ENCODE measurements around the gene CCDC89.
"Not testable (repeated sequence)": the region's sequence is repeated elsewhere in the genome, so short reads cannot be mapped to it uniquely, and the experiment has no call there.

The CCDC89 gene

DNA sequence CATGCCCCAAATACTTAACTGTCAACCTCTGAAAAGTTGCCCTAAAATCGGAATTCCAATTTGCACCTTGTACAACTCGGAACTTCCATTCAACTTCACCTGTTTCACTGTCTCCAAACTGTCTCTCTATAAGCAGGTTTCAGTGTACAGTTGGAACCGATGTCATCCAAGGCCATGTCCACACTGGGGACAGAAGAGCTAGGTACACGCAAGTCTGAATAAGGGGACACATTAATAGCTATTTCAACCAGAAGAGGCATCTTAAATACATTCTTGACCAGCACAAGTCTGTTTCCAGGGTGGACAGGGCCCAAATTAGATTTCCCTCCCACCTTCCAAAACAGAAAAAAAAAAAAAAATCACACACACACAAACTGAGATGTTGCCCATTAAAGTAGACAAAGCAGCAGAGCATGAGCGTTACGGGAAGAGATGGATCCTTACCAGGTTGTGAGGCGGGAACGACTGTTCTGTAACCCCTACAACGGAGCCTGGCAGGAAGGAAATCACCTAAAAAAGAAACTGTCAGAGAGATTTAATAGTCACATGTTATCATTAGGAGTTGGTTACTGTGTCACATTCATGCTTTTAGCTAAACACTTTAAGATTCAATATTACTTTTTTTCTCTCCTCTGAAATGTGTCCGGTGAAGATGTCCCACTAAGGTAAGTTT, 22.8 kb downstream of the CCDC89 start:
- Histone ChIP-seq H3K27ac (ENCODE audit: insufficient read depth in 1 of 2, low read depth in 1 of 2, low read length in 2 of 2, poor library complexity in 1 of 2, severe bottlenecking in 2 of 2) (peak overlapping the region; percentile 93 to 98), H3K4me3 (ENCODE audit: control insufficient read depth in 1 of 7, extremely low read depth in 1 of 7, insufficient read depth in 4 of 7, low read depth in 2 of 7, low read length in 6 of 7) (peak overlapping the region in 6 of 7 experiments; percentile 88 to 99 (median 96)), H3K36me3 (ENCODE audit: control insufficient read depth in 4 of 4, insufficient read depth in 4 of 4, low read length in 3 of 4) (peaks cover 2 to 27% (median 12%) of the 10 kb centered on the region in 4 experiments), H3K27me3 (replicated peaks in 2 of 5; ENCODE audit: control insufficient read depth in 4 of 5, insufficient read depth in 5 of 5, low read length in 4 of 5) (no peaks in the 10 kb centered on the region), H3K9me3 (ENCODE audit: control extremely low read depth in 1 of 5, control insufficient read depth in 4 of 5, insufficient read depth in 2 of 5, low read depth in 1 of 5, low read length in 4 of 5) (no peaks in the 10 kb centered on the region), H3K4me1 (ENCODE audit: control extremely low read depth in 1 of 4, control insufficient read depth in 4 of 4, insufficient read depth in 4 of 4, low read length in 3 of 4) (peaks cover 10 to 33% (median 25%) of the 10 kb centered on the region in 4 experiments)
- DNase-seq = peak in 2 of 3 donors; percentile 26 to 33
- POLR2A ChIA-PET = no interaction called here
- CTCF ChIA-PET = interaction anchor here (1.0 to 1.7 kb wide), 6 partner anchors 9 to 36 kb away, joined by 3 to 10 read pairs (median 6); partner anchors contain the start of genes DLG2 and TMEM126A
- 17% methylated on average over 7 of the region's 10 CpGs for WGBS (ENCODE audit: insufficient coverage)

DNA sequence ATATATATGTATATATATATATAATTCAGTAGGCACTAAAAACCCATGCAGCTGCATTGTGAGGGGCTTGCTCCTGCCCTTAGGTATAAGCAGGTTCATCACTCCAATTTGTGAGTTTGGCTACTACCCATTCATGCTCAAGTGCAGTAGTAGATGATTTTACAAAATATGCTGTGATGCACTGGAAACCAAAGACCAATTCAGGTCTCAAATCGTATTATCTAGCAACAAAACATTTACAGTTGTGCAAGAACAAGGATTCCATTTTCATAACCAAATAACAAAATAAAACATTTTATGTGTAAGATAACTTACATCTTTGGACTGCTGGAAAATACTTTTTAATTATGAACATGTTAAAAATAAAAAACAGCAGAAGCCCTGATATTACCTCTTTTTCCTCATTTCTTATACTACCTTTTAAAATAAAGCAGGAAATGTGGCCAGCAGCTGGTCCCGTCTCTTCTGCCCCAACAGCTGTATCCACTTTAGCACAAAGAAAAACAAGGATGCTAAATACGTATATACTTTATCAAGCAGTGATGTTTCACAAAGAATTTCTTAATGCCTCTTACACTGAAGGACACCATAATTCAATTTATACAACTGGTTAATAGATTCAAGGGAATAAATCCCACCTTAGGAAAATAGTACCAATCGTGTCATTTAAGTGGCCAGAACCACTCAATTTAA, 23.9 kb downstream of the CCDC89 start:
- Histone ChIP-seq H3K27me3 (replicated peaks in 2 of 5; ENCODE audit: control insufficient read depth in 4 of 5, insufficient read depth in 5 of 5, low read length in 4 of 5) (no peaks in the 10 kb centered on the region), H3K4me1 (ENCODE audit: control extremely low read depth in 1 of 4, control insufficient read depth in 4 of 4, insufficient read depth in 4 of 4, low read length in 3 of 4) (peaks cover 10 to 33% (median 25%) of the 10 kb centered on the region in 4 experiments), H3K36me3 (ENCODE audit: control insufficient read depth in 4 of 4, insufficient read depth in 4 of 4, low read length in 3 of 4) (peaks cover 3 to 37% (median 19%) of the 10 kb centered on the region in 4 experiments), H3K4me3 (ENCODE audit: control insufficient read depth in 1 of 7, extremely low read depth in 1 of 7, insufficient read depth in 4 of 7, low read depth in 2 of 7, low read length in 6 of 7) (peak overlapping the region in 5 of 7 experiments; percentile 22 to 99 (median 92)), H3K27ac (ENCODE audit: insufficient read depth in 1 of 2, low read depth in 1 of 2, low read length in 2 of 2, poor library complexity in 1 of 2, severe bottlenecking in 2 of 2) (peak overlapping the region in 1 of 2 experiments; percentile 19), H3K9me3 (ENCODE audit: control extremely low read depth in 1 of 5, control insufficient read depth in 4 of 5, insufficient read depth in 2 of 5, low read depth in 1 of 5, low read length in 4 of 5) (no peaks in the 10 kb centered on the region)
- WGBS (ENCODE audit: insufficient coverage) = no CpG with 5 or more reads among the region's 4 CpGs
- ChIA-PET CTCF (no interaction called here), POLR2A (no interaction called here)
- DNase-seq = no peak

DNA sequence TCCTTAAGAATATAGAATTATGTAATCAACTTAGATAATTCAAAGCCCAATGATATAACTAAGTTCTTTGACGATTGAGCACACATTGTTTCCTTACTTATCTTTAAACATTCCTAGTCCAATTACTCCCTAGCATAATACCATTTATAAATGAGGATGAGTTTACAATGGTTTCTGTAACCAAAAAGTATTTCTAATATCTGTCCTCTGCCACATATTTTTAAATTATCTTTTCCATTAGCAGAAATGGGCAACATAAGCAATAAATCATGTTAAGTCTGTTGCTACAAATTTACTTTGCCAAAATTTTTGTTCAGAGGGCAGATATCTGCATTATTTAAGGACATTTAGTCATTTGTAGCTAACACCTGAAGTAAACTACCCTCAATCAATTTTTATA, 27.8 kb downstream of the CCDC89 start:
- Histone ChIP-seq H3K36me3 (ENCODE audit: control insufficient read depth in 4 of 4, insufficient read depth in 4 of 4, low read length in 3 of 4) (peaks cover 11 to 63% (median 29%) of the 10 kb centered on the region in 4 experiments), H3K27ac (ENCODE audit: insufficient read depth in 1 of 2, low read depth in 1 of 2, low read length in 2 of 2, poor library complexity in 1 of 2, severe bottlenecking in 2 of 2) (no peak overlapping the region), H3K27me3 (replicated peaks in 2 of 5; ENCODE audit: control insufficient read depth in 4 of 5, insufficient read depth in 5 of 5, low read length in 4 of 5) (no peaks in the 10 kb centered on the region), H3K9me3 (ENCODE audit: control extremely low read depth in 1 of 5, control insufficient read depth in 4 of 5, insufficient read depth in 2 of 5, low read depth in 1 of 5, low read length in 4 of 5) (no peaks in the 10 kb centered on the region), H3K4me3 (ENCODE audit: control insufficient read depth in 1 of 7, extremely low read depth in 1 of 7, insufficient read depth in 4 of 7, low read depth in 2 of 7, low read length in 6 of 7) (no peak overlapping the region), H3K4me1 (ENCODE audit: control extremely low read depth in 1 of 4, control insufficient read depth in 4 of 4, insufficient read depth in 4 of 4, low read length in 3 of 4) (peaks cover 6 to 34% (median 19%) of the 10 kb centered on the region in 4 experiments)
- POLR2A ChIA-PET = no interaction called here
- no CpG with 5 or more reads among the region's 1 CpG for WGBS (ENCODE audit: insufficient coverage)
- no peak for DNase-seq
- CTCF ChIA-PET = interaction anchor here (1.1 kb wide), 1 partner anchor 10 kb away, joined by 3 read pairs; no protein-coding TSS in a partner anchor

DNA sequence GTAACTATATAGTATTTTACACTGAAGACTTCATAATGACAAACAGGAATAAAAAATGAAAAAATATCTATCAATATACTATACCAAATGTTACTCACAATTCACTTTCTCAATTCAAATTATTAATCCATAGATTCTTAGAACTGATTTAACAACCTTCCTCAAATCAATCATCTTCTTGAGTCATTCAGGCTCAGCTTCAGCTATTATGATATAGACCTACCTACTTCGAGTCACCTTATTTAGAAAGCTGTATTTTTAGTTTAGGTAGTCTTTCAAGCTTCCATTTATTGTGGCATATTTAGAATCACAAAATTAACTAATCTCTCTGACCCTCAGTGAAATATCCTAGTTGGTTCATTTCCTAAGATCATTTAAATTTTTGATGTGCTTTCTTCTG, 29.2 kb downstream of the CCDC89 start:
- CTCF ChIA-PET = interaction anchor here (1.0 kb wide), 1 partner anchor 65 kb away, joined by 3 read pairs; no protein-coding TSS in a partner anchor
- H3K36me3 ChIP-seq (ENCODE audit: control insufficient read depth in 4 of 4, insufficient read depth in 4 of 4, low read length in 3 of 4) = peaks cover 11 to 60% (median 29%) of the 10 kb centered on the region in 4 experiments
- WGBS (ENCODE audit: insufficient coverage) = no CpG with 5 or more reads among the region's 1 CpG
- H3K4me1 ChIP-seq (ENCODE audit: control extremely low read depth in 1 of 4, control insufficient read depth in 4 of 4, insufficient read depth in 4 of 4, low read length in 3 of 4) = peaks cover 3 to 26% (median 11%) of the 10 kb centered on the region in 4 experiments
- no peak for DNase-seq
- no peak overlapping the region for H3K4me3 ChIP-seq (ENCODE audit: control insufficient read depth in 1 of 7, extremely low read depth in 1 of 7, insufficient read depth in 4 of 7, low read depth in 2 of 7, low read length in 6 of 7)
- POLR2A ChIA-PET = no interaction called here
- no peak overlapping the region for H3K27ac ChIP-seq (ENCODE audit: insufficient read depth in 1 of 2, low read depth in 1 of 2, low read length in 2 of 2, poor library complexity in 1 of 2, severe bottlenecking in 2 of 2)
- no peaks in the 10 kb centered on the region for H3K9me3 ChIP-seq (ENCODE audit: control extremely low read depth in 1 of 5, control insufficient read depth in 4 of 5, insufficient read depth in 2 of 5, low read depth in 1 of 5, low read length in 4 of 5)
- H3K27me3 ChIP-seq (replicated peaks in 2 of 5; ENCODE audit: control insufficient read depth in 4 of 5, insufficient read depth in 5 of 5, low read length in 4 of 5) = no peaks in the 10 kb centered on the region

DNA sequence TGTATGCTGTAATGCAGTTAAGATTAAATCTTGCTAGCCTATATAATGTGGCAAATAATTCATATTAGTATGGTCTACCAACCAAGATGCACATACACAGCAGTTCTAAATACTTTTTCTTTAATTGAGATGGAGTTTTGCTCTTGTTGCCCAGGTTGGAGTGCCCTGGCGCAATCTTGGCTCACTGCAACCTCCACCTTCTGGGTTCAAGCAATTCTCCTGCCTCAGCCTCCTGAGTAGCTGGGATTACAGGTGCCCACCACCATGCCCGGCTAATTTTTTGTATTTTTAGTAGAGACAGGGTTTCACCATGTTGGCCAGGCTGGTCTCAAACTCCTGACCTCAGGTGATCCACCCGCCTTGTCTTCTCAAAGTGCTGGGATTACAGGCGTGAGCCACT, 31.7 kb downstream of the CCDC89 start:
- not testable (repeated sequence) for H3K27me3 ChIP-seq (replicated peaks in 2 of 5; ENCODE audit: control insufficient read depth in 4 of 5, insufficient read depth in 5 of 5, low read length in 4 of 5); H3K27ac ChIP-seq (ENCODE audit: insufficient read depth in 1 of 2, low read depth in 1 of 2, low read length in 2 of 2, poor library complexity in 1 of 2, severe bottlenecking in 2 of 2); H3K4me3 ChIP-seq (ENCODE audit: control insufficient read depth in 1 of 7, extremely low read depth in 1 of 7, insufficient read depth in 4 of 7, low read depth in 2 of 7, low read length in 6 of 7); H3K9me3 ChIP-seq (ENCODE audit: control extremely low read depth in 1 of 5, control insufficient read depth in 4 of 5, insufficient read depth in 2 of 5, low read depth in 1 of 5, low read length in 4 of 5); DNase-seq
- peaks cover 13 to 62% (median 27%) of the 10 kb centered on the region in 4 experiments for H3K36me3 ChIP-seq (ENCODE audit: control insufficient read depth in 4 of 4, insufficient read depth in 4 of 4, low read length in 3 of 4)
- peaks cover 0 to 15% (median 8%) of the 10 kb centered on the region in 4 experiments for H3K4me1 ChIP-seq (ENCODE audit: control extremely low read depth in 1 of 4, control insufficient read depth in 4 of 4, insufficient read depth in 4 of 4, low read length in 3 of 4)
- WGBS (ENCODE audit: insufficient coverage) = no CpG with 5 or more reads among the region's 4 CpGs
- POLR2A ChIA-PET = interaction anchor here (1.0 kb wide), 1 partner anchor 26 kb away, joined by 3 read pairs; the partner anchor contains the start of gene TMEM126B
- CTCF ChIA-PET = interaction anchor here (1.3 to 2.0 kb wide), 2 partner anchors 10 to 173 kb away, joined by 4 to 10 read pairs; no protein-coding TSS in a partner anchor

DNA sequence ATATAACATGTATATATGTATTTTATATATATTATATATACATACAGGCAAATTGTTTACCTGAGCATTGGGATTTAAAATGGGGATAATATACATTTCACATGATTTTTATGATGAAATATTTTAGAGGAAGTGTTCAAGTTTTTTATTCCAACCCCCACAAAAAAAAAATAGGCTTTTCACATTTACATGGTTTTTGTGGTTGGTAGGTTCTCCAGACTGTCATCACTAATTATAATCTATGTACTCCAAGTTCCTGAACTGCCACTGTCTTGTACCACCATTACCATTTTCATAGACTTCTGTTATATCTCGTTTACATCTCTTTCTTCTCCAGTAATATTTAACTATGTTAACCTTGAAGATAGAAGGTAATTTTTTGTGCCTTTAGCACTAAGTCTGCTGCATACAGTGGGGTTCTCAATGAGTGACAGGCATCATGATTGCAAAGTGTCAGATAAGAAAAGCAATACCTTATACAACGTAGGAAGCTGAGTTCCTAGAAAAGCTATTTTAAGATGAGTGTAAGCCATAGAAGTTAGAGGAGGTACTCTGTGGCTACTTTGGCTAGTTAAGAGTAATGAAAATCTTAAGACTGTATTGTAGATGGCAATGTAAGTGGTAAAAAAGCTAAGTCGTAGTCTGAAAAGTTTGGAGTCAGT, 33.1 kb downstream of the CCDC89 start:
- H3K9me3 ChIP-seq (ENCODE audit: control extremely low read depth in 1 of 5, control insufficient read depth in 4 of 5, insufficient read depth in 2 of 5, low read depth in 1 of 5, low read length in 4 of 5) = no peaks in the 10 kb centered on the region
- H3K27me3 ChIP-seq (replicated peaks in 2 of 5; ENCODE audit: control insufficient read depth in 4 of 5, insufficient read depth in 5 of 5, low read length in 4 of 5) = no peaks in the 10 kb centered on the region
- ChIA-PET CTCF (interaction anchor here (1.2 to 2.0 kb wide), 2 partner anchors 11 to 27 kb away, joined by 3 to 10 read pairs; no protein-coding TSS in a partner anchor), POLR2A (interaction anchor here (1.0 kb wide), 1 partner anchor 25 kb away, joined by 3 read pairs; the partner anchor contains the start of gene TMEM126B)
- H3K27ac ChIP-seq (ENCODE audit: insufficient read depth in 1 of 2, low read depth in 1 of 2, low read length in 2 of 2, poor library complexity in 1 of 2, severe bottlenecking in 2 of 2) = no peak overlapping the region
- 29% methylated on average over 1 of the region's 3 CpGs for WGBS (ENCODE audit: insufficient coverage)
- H3K4me1 ChIP-seq (ENCODE audit: control extremely low read depth in 1 of 4, control insufficient read depth in 4 of 4, insufficient read depth in 4 of 4, low read length in 3 of 4) = peaks cover 5 to 23% (median 15%) of the 10 kb centered on the region in 4 experiments
- H3K4me3 ChIP-seq (ENCODE audit: control insufficient read depth in 1 of 7, extremely low read depth in 1 of 7, insufficient read depth in 4 of 7, low read depth in 2 of 7, low read length in 6 of 7) = peak overlapping the region in 1 of 7 experiments; percentile 17
- H3K36me3 ChIP-seq (ENCODE audit: control insufficient read depth in 4 of 4, insufficient read depth in 4 of 4, low read length in 3 of 4) = peaks cover 13 to 49% (median 20%) of the 10 kb centered on the region in 4 experiments
- peak in 2 of 3 donors; percentile 71 to 81 for DNase-seq
